OCI-M1 (cell line): ENCODE results near the gene USB1.

Source experiments
- DNase-seq: peaks from one replicate; lab custom pipeline; 2025; lab: John Stamatoyannopoulos, UW

The USB1 gene

GRCh38 chr16:58034774-58035173 lies 33.6 kb downstream of the USB1 start:
- DNase-seq: no peak

DNA sequence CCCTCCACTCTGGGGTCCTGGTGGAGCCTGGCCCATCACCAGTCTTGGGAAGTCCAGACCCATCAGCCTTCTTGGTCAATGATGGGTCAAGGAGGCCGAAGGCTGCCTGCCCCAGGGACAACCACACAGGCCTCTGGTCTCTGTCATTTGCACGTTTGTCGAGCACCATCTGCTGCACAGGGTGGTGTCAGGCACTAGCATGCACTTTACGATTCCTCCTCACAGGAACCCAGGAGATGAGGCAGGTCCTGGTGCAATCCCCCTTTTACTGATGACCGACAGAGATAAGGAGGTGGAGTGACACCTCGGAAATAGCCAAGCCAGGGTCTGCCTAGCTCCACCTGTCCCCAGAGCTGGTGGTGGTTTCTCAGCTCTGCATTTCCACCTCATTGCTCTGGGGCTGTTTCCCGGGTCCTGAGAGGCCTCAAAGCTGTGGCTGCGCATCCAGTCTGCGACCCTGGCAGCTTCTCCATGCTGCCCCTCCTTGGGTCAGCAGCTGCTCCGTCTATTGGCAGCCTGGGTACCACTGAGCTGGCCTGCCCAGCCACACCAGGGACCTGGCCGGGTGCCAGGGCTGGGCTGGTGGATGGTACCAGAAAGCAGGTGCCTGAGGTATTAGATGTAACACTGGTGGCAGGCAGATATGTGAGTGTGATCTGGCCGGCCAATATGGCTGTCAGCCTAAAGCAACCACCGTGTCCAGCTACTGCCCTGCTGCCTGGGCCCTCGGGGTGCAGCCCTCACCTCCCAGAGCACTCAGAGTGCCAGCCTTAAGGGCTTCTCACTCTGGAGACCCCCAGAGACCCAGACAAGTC lies 34.4 kb downstream of the USB1 start:
- no peak for DNase-seq

DNA sequence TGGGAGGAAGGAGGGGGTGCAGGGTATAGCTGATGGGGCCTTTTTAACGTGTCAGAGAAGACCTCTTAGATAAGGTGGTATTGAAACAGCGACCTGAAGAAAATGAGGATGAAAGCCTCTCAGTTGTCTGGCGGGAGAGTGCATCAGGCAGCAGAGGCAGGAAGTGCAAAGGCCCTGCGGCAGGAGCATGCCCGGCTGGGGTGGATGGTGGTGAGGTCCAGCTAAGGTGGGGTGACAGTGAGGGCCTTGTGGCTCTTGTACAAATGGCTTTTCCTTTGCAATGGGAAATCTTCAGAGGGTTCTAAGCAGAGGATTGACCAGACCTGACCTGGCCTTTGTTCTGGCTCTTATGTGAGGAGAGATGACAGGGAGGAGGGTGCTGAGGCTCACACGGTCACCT lies 35.7 kb downstream of the USB1 start:
- no peak for DNase-seq

DNA sequence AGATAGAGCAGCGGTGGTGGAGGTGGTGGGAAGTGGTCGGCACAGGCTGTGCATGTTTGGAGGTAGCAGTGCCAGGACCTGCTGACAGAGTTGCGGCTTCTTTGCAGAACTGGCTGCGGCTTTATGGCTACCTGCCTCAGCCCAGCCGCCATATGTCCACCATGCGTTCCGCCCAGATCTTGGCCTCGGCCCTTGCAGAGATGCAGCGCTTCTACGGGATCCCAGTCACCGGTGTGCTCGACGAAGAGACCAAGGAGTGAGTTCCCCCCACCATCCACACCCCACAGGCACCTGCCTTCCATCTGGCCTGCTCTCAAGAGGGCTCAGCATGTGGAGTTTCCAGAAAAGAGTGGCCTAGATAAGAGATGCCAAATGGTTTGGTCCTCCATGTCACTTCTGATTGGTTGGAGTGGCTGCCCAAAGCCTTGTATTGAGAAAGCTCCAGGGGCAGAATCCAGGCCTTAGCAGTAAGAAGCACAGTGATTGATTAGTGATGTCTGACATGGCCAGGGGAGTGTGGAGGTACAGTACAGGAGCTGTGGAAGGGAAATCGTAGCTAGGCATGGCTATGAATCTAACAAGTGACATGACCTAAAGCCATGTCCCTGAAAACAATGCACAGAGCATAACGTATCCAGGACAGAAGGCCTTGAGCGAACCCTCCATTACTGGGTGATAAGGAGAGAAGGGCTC lies 36.3 kb downstream of the USB1 start:
- no peak for DNase-seq

DNA sequence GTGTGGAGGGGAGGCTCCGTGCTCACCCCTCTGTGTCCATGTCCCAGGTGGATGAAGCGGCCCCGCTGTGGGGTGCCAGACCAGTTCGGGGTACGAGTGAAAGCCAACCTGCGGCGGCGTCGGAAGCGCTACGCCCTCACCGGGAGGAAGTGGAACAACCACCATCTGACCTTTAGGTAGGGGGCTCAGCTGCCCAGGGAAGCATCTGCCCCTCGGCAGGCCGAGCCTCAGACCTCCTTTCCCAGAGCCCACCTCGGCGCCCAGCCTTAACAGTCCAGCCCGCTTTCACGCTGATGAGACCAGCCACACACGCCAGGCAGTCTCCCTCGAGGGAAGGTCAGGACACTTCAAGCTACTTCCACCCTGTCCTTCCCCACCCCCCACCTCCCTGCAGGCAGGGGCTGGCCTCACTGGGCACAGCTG lies 37.0 kb downstream of the USB1 start:
- no peak for DNase-seq

GRCh38 chr16:58039829-58040495 lies 38.8 kb downstream of the USB1 start:
- no peak for DNase-seq

- no peak for DNase-seq
These were observed 39.3 kb downstream of the USB1 start for GRCh38 chr16:58040496-58040846.

GRCh38 chr16:58040945-58041627 lies 39.9 kb downstream of the USB1 start:
- no peak for DNase-seq

GRCh38 chr16:58041628-58041955 lies 40.4 kb downstream of the USB1 start:
- DNase-seq: no peak

DNA sequence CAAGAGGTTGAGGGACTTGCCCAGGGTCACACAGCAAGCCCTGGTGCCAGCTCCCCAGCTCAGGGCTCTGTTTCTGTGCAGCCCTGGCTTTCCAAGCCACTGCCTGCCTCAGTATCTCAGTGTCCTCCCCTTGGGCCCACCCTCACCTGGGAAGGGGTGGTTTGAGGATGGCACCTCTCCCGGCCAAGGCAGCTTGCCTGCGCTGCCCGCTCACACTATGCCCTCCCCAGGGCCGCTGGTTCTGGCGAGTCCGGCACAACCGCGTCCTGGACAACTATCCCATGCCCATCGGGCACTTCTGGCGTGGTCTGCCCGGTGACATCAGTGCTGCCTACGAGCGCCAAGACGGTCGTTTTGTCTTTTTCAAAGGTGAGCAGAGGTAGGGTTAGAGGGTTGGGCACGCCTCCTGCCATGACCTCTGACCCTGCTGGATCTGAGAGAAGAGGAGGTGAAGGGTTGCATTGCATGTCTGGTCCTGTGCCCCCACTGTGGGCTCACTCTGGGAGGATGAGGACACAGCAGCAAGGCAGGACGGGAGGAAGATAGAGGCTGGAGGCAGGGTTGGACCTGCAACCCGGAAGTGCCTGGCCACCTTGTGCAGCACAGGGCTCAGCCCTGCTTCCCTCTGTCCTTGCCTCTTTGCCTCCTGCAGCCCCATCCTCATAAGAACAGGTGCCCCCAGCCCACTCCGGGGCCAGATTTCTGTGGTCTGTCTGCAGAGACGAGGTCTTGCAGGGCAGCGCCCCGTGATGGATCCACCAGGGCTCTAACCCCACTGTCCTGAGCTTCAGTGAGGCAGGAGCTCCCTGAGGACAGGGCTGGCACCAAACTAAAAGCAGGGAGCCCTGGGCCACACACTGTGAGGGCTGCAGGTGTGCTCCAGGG lies 41.0 kb downstream of the USB1 start:
- DNase-seq: no peak

GRCh38 chr16:58042886-58043515 lies 41.8 kb downstream of the USB1 start:
- no peak for DNase-seq

GRCh38 chr16:58043571-58044155 lies 42.5 kb downstream of the USB1 start:
- DNase-seq: no peak

- no peak for DNase-seq
These were observed 43.2 kb downstream of the USB1 start for GRCh38 chr16:58044266-58045019.

- no peak for DNase-seq
These were observed 43.9 kb downstream of the USB1 start for GRCh38 chr16:58045096-58045495.

DNA sequence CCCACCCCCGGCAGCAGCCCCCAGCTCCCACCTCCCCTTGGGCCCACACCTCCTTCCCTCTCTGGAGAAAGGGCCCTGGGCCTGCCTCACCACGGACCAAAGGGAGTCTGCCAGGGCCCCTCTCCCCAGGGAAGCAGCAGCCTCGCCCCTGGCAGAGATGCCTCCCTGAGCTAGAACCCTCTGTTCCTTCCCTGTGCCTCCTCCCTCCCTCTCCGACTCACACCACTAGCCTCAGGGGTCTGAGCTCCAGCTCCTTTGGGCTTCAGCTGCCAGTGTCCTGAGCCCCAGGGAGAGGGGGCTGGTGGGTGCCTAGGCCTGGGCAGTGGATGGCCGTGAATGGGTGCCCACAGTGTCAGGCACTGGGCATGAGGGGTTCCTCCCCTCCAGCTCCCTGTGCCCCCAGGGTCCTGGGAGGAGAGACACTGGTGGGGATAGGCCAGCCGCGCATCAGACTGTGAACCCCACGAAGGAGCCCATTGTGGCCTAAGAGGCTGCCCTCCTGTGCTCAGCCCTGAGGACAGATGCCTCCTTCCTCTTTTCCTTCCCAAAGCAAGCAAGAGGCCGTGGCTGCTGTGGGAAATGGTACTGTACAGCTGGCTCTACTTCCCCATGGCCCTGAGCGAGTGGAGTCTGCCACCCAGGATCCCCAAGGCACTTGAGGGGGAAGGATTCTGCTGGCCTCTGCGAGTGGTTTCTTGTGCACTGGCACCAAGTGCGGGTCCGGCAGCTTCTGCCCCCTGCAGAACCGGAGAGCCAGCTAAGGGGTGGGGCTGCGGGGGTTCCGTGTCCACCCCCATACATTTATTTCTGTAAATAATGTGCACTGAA lies 45.1 kb downstream of the USB1 start:
- no peak for DNase-seq

GRCh38 chr16:58046936-58047335 lies 45.7 kb downstream of the USB1 start:
- no peak for DNase-seq

GRCh38 chr16:58047557-58048348 lies 46.5 kb downstream of the USB1 start:
- DNase-seq: no peak

DNA sequence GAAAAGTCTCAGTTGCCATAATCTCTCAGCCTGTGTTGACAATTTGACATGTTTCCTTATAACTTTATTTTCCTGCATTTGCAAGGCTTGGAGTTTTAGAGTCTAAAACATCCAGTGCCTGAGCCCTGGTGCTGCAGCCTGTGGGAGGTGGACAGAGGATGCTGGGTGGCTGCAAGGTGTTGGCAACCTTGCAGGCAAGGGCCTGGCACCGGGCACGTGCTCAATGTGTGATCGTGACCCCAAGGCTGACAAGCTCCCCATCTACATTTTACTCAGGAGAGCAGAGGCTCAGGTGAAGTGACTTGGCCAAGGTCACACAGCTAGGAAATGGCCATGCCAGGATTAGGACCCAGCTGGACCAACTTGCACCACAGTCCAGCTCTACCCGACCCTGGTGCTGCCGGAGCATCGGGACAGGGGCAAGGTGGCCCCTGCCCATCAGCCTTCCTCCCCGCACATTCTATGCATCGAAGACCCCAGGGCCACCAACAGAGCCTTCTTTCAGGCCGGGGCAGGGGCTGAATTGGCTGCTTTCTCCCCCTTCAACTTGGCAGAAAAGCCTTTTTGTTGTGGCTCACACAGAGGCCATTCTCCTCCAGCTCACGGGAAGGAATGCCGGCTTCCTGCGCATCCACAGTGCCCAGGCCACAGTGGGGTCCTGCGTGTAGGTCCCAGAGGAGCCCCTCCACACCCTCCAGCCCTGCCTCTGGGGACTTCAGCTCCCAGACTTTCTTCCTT lies 47.5 kb downstream of the USB1 start:
- no peak for DNase-seq
